Stimulated activated CD8-positive, alpha-beta memory T cell treated with anti-CD3 and anti-CD28 coated beads, Interleukin-2, amount 100 ng/mL, for 48 hours (primary cell): ENCODE measurements around the gene GAB2.

Source experiments
- DNase-seq, 2 donors: peaks; one replicate each; pipeline ENCODE4 v3.0.0-alpha.2; 2020; ENCODE audit warnings: low read depth in 2 of 2

GAB2 gene

GRCh38 chr11:78427615-78428265 lies 10.1 kb upstream of the GAB2 start:
- no peak for DNase-seq

- DNase-seq, result no peak
These were observed 9.2 kb upstream of the GAB2 start for GRCh38 chr11:78426845-78427244.

GRCh38 chr11:78425399-78426070 lies 7.9 kb upstream of the GAB2 start:
- DNase-seq, result no peak

GRCh38 chr11:78424334-78425270 lies 7.0 kb upstream of the GAB2 start:
- DNase-seq, result no peak

GRCh38 chr11:78423241-78423640 lies 5.6 kb upstream of the GAB2 start:
- DNase-seq, result no peak

GRCh38 chr11:78420796-78421209 lies 3.2 kb upstream of the GAB2 start:
- peak; percentile 51 to 60 for DNase-seq

- peak in 1 of 2 donors; percentile 43 for DNase-seq
These were observed 2.7 kb upstream of the GAB2 start for GRCh38 chr11:78420255-78420764.

- DNase-seq, result no peak
These were observed 1.7 kb upstream of the GAB2 start for GRCh38 chr11:78419327-78419726.

GRCh38 chr11:78418584-78419211 lies 1.1 kb upstream of the GAB2 start:
- no peak for DNase-seq

GRCh38 chr11:78417888-78418583 lies 416 bp upstream of the GAB2 start:
- DNase-seq, result peak; percentile 60 to 65

- DNase-seq, result peak; percentile 61 to 72
These were observed 1.1 kb downstream of the GAB2 start for GRCh38 chr11:78416285-78417174.

- DNase-seq, result no peak
These were observed 2.3 kb downstream of the GAB2 start for GRCh38 chr11:78415338-78415737.

GRCh38 chr11:78414321-78415051 lies 3.1 kb downstream of the GAB2 start:
- no peak for DNase-seq

GRCh38 chr11:78408619-78409018 lies 9.0 kb downstream of the GAB2 start:
- DNase-seq, result no peak

- no peak for DNase-seq
These were observed 10.9 kb downstream of the GAB2 start for GRCh38 chr11:78406568-78407196.

- DNase-seq, result no peak
These were observed 11.8 kb downstream of the GAB2 start for GRCh38 chr11:78405805-78406204.

GRCh38 chr11:78403781-78404180 lies 13.8 kb downstream of the GAB2 start:
- DNase-seq, result no peak

GRCh38 chr11:78402847-78403246 lies 14.8 kb downstream of the GAB2 start:
- DNase-seq, result no peak

GRCh38 chr11:78400702-78401101 lies 16.9 kb downstream of the GAB2 start:
- DNase-seq, result no peak
